Measurements from ENCODE around the gene LRPAP1.
"Not testable (repeated sequence)": the region's sequence is repeated elsewhere in the genome, so short reads cannot be mapped to it uniquely, and the experiment has no call there.

LRPAP1 gene

GRCh38 chr4:3545351-3545750 is 13.1 kb upstream of the LRPAP1 start:
- not testable (repeated sequence) for H2BK120ac ChIP-seq (ENCODE audit: low read depth, low read length); H2BK5ac ChIP-seq (ENCODE audit: low read length); H4K8ac ChIP-seq (ENCODE audit: low read depth, low read length); H4K5ac ChIP-seq (ENCODE audit: low read length); DNase-seq; H3K79me2 ChIP-seq (ENCODE audit: control insufficient read depth, insufficient read depth, low read length); H3K18ac ChIP-seq (ENCODE audit: low read length); H3K4ac ChIP-seq (ENCODE audit: low read depth, low read length); H3K4me1 ChIP-seq (ENCODE audit: control insufficient read depth, low read depth, low read length); H3K56ac ChIP-seq (ENCODE audit: low read length); H3K79me1 ChIP-seq (ENCODE audit: low read length); H2BK15ac ChIP-seq (replicated peaks; ENCODE audit: low read depth); H2AK5ac ChIP-seq (ENCODE audit: low read length); H3K27ac ChIP-seq (ENCODE audit: low read depth, low read length); H3K4me2 ChIP-seq (ENCODE audit: low read length); H3K23ac ChIP-seq (ENCODE audit: low read length); H3K36me3 ChIP-seq (ENCODE audit: control insufficient read depth, insufficient read depth, low read length); H3K4me3 ChIP-seq (ENCODE audit: low read length); H3K27me3 ChIP-seq (ENCODE audit: insufficient read depth, low read length, poor library complexity); H3K9ac ChIP-seq (ENCODE audit: low read length)
- no CpG with 5 or more reads among the region's 8 CpGs for WGBS (ENCODE audit: extremely low coverage, insufficient coverage, low lambda C conversion rate)

- not testable (repeated sequence) for H3K36me3 ChIP-seq (ENCODE audit: control insufficient read depth, insufficient read depth, low read length); H4K8ac ChIP-seq (ENCODE audit: low read depth, low read length); H3K56ac ChIP-seq (ENCODE audit: low read length); H3K79me2 ChIP-seq (ENCODE audit: control insufficient read depth, insufficient read depth, low read length); H2BK15ac ChIP-seq (replicated peaks; ENCODE audit: low read depth); H3K9ac ChIP-seq (ENCODE audit: low read length); H3K27ac ChIP-seq (ENCODE audit: low read depth, low read length); H2BK120ac ChIP-seq (ENCODE audit: low read depth, low read length); H3K18ac ChIP-seq (ENCODE audit: low read length); H3K27me3 ChIP-seq (ENCODE audit: insufficient read depth, low read length, poor library complexity); H3K4me3 ChIP-seq (ENCODE audit: low read length); H2BK5ac ChIP-seq (ENCODE audit: low read length); H3K4ac ChIP-seq (ENCODE audit: low read depth, low read length); H3K79me1 ChIP-seq (ENCODE audit: low read length); H2AK5ac ChIP-seq (ENCODE audit: low read length); H3K23ac ChIP-seq (ENCODE audit: low read length); H3K4me1 ChIP-seq (ENCODE audit: control insufficient read depth, low read depth, low read length); H3K4me2 ChIP-seq (ENCODE audit: low read length); H4K5ac ChIP-seq (ENCODE audit: low read length)
- no CpG with 5 or more reads among the region's 22 CpGs for WGBS (ENCODE audit: extremely low coverage, insufficient coverage, low lambda C conversion rate)
- DNase-seq = peak; percentile 59
Measured at GRCh38 chr4:3544259-3545025, 12.2 kb upstream of the LRPAP1 start.

GRCh38 chr4:3543415-3543814 is 11.2 kb upstream of the LRPAP1 start:
- H3K27ac ChIP-seq (ENCODE audit: low read depth, low read length); DNase-seq; H3K23ac ChIP-seq (ENCODE audit: low read length); H2BK120ac ChIP-seq (ENCODE audit: low read depth, low read length); H3K79me1 ChIP-seq (ENCODE audit: low read length); H3K4me3 ChIP-seq (ENCODE audit: low read length); H3K79me2 ChIP-seq (ENCODE audit: control insufficient read depth, insufficient read depth, low read length); H3K36me3 ChIP-seq (ENCODE audit: control insufficient read depth, insufficient read depth, low read length); H3K4me2 ChIP-seq (ENCODE audit: low read length); H3K9ac ChIP-seq (ENCODE audit: low read length); H2BK5ac ChIP-seq (ENCODE audit: low read length); H2AK5ac ChIP-seq (ENCODE audit: low read length); H4K5ac ChIP-seq (ENCODE audit: low read length); H3K18ac ChIP-seq (ENCODE audit: low read length); H3K56ac ChIP-seq (ENCODE audit: low read length); H3K4me1 ChIP-seq (ENCODE audit: control insufficient read depth, low read depth, low read length); H3K27me3 ChIP-seq (ENCODE audit: insufficient read depth, low read length, poor library complexity); H2BK15ac ChIP-seq (replicated peaks; ENCODE audit: low read depth); H4K8ac ChIP-seq (ENCODE audit: low read depth, low read length); H3K4ac ChIP-seq (ENCODE audit: low read depth, low read length): not testable (repeated sequence)
- WGBS (ENCODE audit: extremely low coverage, insufficient coverage, low lambda C conversion rate) = no CpG with 5 or more reads among the region's 8 CpGs

GRCh38 chr4:3538906-3539305 is 6.7 kb upstream of the LRPAP1 start:
- no CpG with 5 or more reads among the region's 23 CpGs for WGBS (ENCODE audit: extremely low coverage, insufficient coverage, low lambda C conversion rate)
- H2AK5ac ChIP-seq (ENCODE audit: low read length); DNase-seq: not testable (repeated sequence)

DNA sequence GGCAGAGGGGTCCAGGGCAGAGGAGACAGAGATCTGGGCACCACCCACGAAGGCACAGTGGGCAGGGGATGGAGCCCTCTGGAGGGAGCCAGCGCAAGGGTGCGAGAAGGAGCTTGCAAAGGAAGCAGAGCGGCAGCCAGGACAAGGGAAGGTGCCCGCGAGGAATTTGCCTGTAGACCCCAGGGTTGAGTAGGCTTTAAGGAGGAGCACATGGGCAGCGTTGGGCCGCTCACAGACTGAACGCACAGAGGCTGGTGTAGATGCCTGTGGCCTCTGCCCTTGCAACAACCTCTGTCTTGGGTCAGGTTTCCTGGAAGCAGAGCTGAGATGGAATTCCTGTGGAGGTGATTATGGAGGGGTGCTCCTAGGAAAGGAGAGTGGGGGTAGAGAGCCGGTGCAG is 3.6 kb upstream of the LRPAP1 start:
- WGBS (ENCODE audit: extremely low coverage, insufficient coverage, low lambda C conversion rate) = no CpG with 5 or more reads among the region's 10 CpGs
- H3K36me3 ChIP-seq (ENCODE audit: control insufficient read depth, insufficient read depth, low read length); H3K4ac ChIP-seq (ENCODE audit: low read depth, low read length); H4K5ac ChIP-seq (ENCODE audit: low read length); H3K27ac ChIP-seq (ENCODE audit: low read depth, low read length); H3K79me2 ChIP-seq (ENCODE audit: control insufficient read depth, insufficient read depth, low read length); H3K23ac ChIP-seq (ENCODE audit: low read length); H3K79me1 ChIP-seq (ENCODE audit: low read length); H3K9ac ChIP-seq (ENCODE audit: low read length); H3K4me2 ChIP-seq (ENCODE audit: low read length); H4K8ac ChIP-seq (ENCODE audit: low read depth, low read length); H2AK5ac ChIP-seq (ENCODE audit: low read length); H3K18ac ChIP-seq (ENCODE audit: low read length); DNase-seq; H3K27me3 ChIP-seq (ENCODE audit: insufficient read depth, low read length, poor library complexity); H2BK5ac ChIP-seq (ENCODE audit: low read length); H3K56ac ChIP-seq (ENCODE audit: low read length); H2BK15ac ChIP-seq (replicated peaks; ENCODE audit: low read depth); H3K4me1 ChIP-seq (ENCODE audit: control insufficient read depth, low read depth, low read length); H2BK120ac ChIP-seq (ENCODE audit: low read depth, low read length); H3K4me3 ChIP-seq (ENCODE audit: low read length): not testable (repeated sequence)

More at GRCh38 chr4:3538906-3539305, 6.7 kb upstream of the LRPAP1 start:
- H3K4me2 ChIP-seq (ENCODE audit: low read length); H2BK5ac ChIP-seq (ENCODE audit: low read length); H3K23ac ChIP-seq (ENCODE audit: low read length); H3K36me3 ChIP-seq (ENCODE audit: control insufficient read depth, insufficient read depth, low read length); H3K4me3 ChIP-seq (ENCODE audit: low read length); H2BK15ac ChIP-seq (replicated peaks; ENCODE audit: low read depth); H3K56ac ChIP-seq (ENCODE audit: low read length); H3K27me3 ChIP-seq (ENCODE audit: insufficient read depth, low read length, poor library complexity); H3K4me1 ChIP-seq (ENCODE audit: control insufficient read depth, low read depth, low read length); H4K8ac ChIP-seq (ENCODE audit: low read depth, low read length); H4K5ac ChIP-seq (ENCODE audit: low read length); H3K18ac ChIP-seq (ENCODE audit: low read length); H3K9ac ChIP-seq (ENCODE audit: low read length); H3K27ac ChIP-seq (ENCODE audit: low read depth, low read length); H3K4ac ChIP-seq (ENCODE audit: low read depth, low read length); H2BK120ac ChIP-seq (ENCODE audit: low read depth, low read length); H3K79me2 ChIP-seq (ENCODE audit: control insufficient read depth, insufficient read depth, low read length); H3K79me1 ChIP-seq (ENCODE audit: low read length): not testable (repeated sequence)

- Histone ChIP-seq H2BK120ac (ENCODE audit: low read depth, low read length) (no peak overlapping the region), H4K5ac (ENCODE audit: low read length) (no peak overlapping the region), H3K9ac (ENCODE audit: low read length) (no peak overlapping the region), H3K56ac (ENCODE audit: low read length) (no peak overlapping the region), H3K4me1 (ENCODE audit: control insufficient read depth, low read depth, low read length) (peaks cover 4% of the 10 kb centered on the region), H3K18ac (ENCODE audit: low read length) (no peak overlapping the region), H3K27me3 (ENCODE audit: insufficient read depth, low read length, poor library complexity) (no peaks in the 10 kb centered on the region), H3K4me3 (ENCODE audit: low read length) (no peak overlapping the region), H4K8ac (ENCODE audit: low read depth, low read length) (no peak overlapping the region), H3K79me2 (ENCODE audit: control insufficient read depth, insufficient read depth, low read length) (peaks cover 13% of the 10 kb centered on the region), H2AK5ac (ENCODE audit: low read length) (no peak overlapping the region), H3K79me1 (ENCODE audit: low read length) (peaks cover 11% of the 10 kb centered on the region), H3K23ac (ENCODE audit: low read length) (no peak overlapping the region), H3K27ac (ENCODE audit: low read depth, low read length) (no peak overlapping the region), H2BK5ac (ENCODE audit: low read length) (no peak overlapping the region), H3K36me3 (ENCODE audit: control insufficient read depth, insufficient read depth, low read length) (no peaks in the 10 kb centered on the region), H2BK15ac (replicated peaks; ENCODE audit: low read depth) (no peak overlapping the region), H3K4ac (ENCODE audit: low read depth, low read length) (no peak overlapping the region), H3K4me2 (ENCODE audit: low read length) (no peak overlapping the region)
- no peak for DNase-seq
- no CpG with 5 or more reads among the region's 7 CpGs for WGBS (ENCODE audit: extremely low coverage, insufficient coverage, low lambda C conversion rate)
Measured at GRCh38 chr4:3533423-3533820, 1.2 kb upstream of the LRPAP1 start.
